ENCODE data around the gene ACOXL.

Gene ACOXL

DNA sequence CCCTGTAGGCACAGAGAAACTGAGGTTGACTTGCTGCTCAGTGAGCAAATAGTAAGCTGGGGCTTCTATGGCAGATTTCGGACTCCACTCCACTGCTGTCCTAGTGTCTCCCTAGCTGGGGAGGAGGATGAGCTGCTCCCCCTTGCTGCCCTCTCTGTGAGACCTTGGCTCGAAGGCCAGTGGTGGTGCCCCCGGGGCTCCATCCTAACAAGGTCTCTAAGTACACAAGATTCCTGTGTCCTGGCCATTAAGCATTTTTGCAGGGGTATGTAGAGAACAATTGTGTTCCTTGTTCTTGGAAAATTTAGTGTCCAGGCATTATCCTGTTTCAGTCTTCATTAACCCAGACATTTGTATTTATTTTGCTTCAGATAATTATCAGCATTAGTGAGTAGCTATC lies 367.0 kb downstream of the ACOXL start:
- no peaks in the 10 kb centered on the region for H3K36me3 ChIP-seq (ENCODE audit: control insufficient read depth in 2 of 2, insufficient read depth in 1 of 2, low read length in 2 of 2)
- TF ChIP-seq ZNF521 (tag by site-specific recombination; IDR thresholded peaks at IDR 0.05) (no peak), ZNF623 (tag by site-specific recombination; IDR thresholded peaks at IDR 0.05) (no peak), ZBTB8A (tag by site-specific recombination; IDR thresholded peaks at IDR 0.05) (no peak), RBAK (tag by site-specific recombination; IDR thresholded peaks at IDR 0.05) (no peak), ZXDB (tag by site-specific recombination; IDR thresholded peaks at IDR 0.05) (no peak), ZNF391 (tag by site-specific recombination; IDR thresholded peaks at IDR 0.05; ENCODE audit: borderline replicate concordance, low read depth) (no peak), ZNF530 (tag by site-specific recombination; IDR thresholded peaks at IDR 0.05; ENCODE audit: low read depth) (no peak), ZNF670 (tag by site-specific recombination; IDR thresholded peaks at IDR 0.05; ENCODE audit: low read depth) (no peak), ZNF596 (tag by site-specific recombination; IDR thresholded peaks at IDR 0.05) (no peak), MZF1 (tag by site-specific recombination; IDR thresholded peaks at IDR 0.05; ENCODE audit: borderline replicate concordance) (no peak), BCL11B (tag by site-specific recombination; IDR thresholded peaks at IDR 0.05; ENCODE audit: low read depth) (no peak), ZNF837 (tag by site-specific recombination; IDR thresholded peaks at IDR 0.05) (no peak), ZIC2 (tag by site-specific recombination; IDR thresholded peaks at IDR 0.05) (no peak), ZNF660 (tag by site-specific recombination; IDR thresholded peaks at IDR 0.05) (no peak)
- TF ChIP-seq, protein P1, sequence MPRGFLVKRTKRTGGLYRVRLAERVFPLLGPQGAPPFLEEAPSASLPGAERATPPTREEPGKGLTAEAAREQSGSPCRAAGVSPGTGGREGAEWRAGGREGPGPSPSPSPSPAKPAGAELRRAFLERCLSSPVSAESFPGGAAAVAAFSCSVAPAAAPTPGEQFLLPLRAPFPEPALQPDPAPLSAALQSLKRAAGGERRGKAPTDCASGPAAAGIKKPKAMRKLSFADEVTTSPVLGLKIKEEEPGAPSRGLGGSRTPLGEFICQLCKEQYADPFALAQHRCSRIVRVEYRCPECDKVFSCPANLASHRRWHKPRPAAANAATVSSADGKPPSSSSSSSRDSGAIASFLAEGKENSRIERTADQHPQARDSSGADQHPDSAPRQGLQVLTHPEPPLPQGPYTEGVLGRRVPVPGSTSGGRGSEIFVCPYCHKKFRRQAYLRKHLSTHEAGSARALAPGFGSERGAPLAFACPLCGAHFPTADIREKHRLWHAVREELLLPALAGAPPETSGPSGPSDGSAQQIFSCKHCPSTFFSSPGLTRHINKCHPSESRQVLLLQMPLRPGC (tag by site-specific recombination; IDR thresholded peaks at IDR 0.05) = no peak
- no peak overlapping the region for H3K4me3 ChIP-seq (ENCODE audit: low read depth, low read length)
- H3K4me1 ChIP-seq (ENCODE audit: control insufficient read depth, insufficient read depth, low read length) = peaks cover 3% of the 10 kb centered on the region; the same call in 1 of the 2 replicates
- POLR2A ChIA-PET = no interaction called here
- no peak overlapping the region for H3K27ac ChIP-seq (ENCODE audit: extremely low read depth, low read depth, low read length)
- no peaks in the 10 kb centered on the region for H3K9me3 ChIP-seq (ENCODE audit: control insufficient read depth, insufficient read depth, low read depth, low read length)
- CTCF ChIA-PET = interaction anchor here (0.7 to 1.0 kb wide), 2 partner anchors 18 to 56 kb away, joined by 3 to 4 read pairs; no protein-coding TSS in a partner anchor

DNA sequence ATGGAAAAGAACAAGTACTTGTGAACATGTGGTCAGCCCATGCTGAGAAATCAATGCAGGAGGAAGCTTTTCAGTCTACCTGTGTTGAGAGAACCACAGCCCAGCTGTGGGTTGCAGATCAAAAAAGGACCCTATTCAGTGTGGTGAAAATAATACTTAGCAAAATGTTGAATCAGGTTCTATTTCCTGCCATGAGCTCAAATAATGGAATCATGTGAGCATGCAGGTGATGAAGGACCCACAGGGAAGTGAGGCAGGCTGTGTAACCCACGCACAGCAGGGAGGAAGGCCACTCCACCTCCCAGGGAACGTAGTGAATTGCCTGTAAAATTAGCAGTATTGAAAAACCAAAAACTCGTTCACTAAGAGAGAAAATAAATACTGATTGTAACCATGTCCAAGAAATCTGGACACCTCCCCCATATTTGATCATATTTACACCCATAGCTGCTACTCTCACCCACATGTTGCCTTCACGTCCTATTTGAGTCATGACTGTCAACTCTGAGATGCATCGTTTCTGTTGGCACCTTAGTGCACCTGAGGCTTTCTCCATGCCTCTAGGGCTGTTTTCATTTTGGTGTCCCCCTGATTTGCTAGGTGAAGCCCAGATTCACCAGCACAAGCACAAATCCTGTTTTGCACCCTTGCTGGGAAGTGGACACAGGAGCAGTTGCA lies 367.9 kb downstream of the ACOXL start:
- no peaks in the 10 kb centered on the region for H3K36me3 ChIP-seq (ENCODE audit: control insufficient read depth in 2 of 2, insufficient read depth in 1 of 2, low read length in 2 of 2)
- no peaks in the 10 kb centered on the region for H3K9me3 ChIP-seq (ENCODE audit: control insufficient read depth, insufficient read depth, low read depth, low read length)
- ChIA-PET POLR2A (no interaction called here), CTCF (interaction anchor here (0.6 to 1.0 kb wide), 3 partner anchors 17 to 599 kb away, joined by 3 to 4 read pairs (median 3); no protein-coding TSS in a partner anchor)
- H3K4me1 ChIP-seq (ENCODE audit: control insufficient read depth, insufficient read depth, low read length) = peaks cover 3% of the 10 kb centered on the region; the same call in 1 of the 2 replicates
- H3K4me3 ChIP-seq (ENCODE audit: low read depth, low read length) = no peak overlapping the region
- no peak overlapping the region for H3K27ac ChIP-seq (ENCODE audit: extremely low read depth, low read depth, low read length)
- TF ChIP-seq ZNF626 (tag by site-specific recombination; IDR thresholded peaks at IDR 0.05) (no peak), ZNF335 (tag by site-specific recombination; conservative IDR thresholded peaks at IDR 0.05) (0 out of 2 replicates have a peak, but pooled peaks have one; percentile 26), GLIS1 (tag by site-specific recombination; IDR thresholded peaks at IDR 0.05) (peak; percentile 39; the same call in 1 of the 2 replicates), ZNF560 (tag by site-specific recombination; IDR thresholded peaks at IDR 0.05; ENCODE audit: borderline replicate concordance) (no peak), ZNF660 (tag by site-specific recombination; IDR thresholded peaks at IDR 0.05) (no peak), YY1 (tag by site-specific recombination; IDR thresholded peaks at IDR 0.05) (no peak), ZIC2 (tag by site-specific recombination; IDR thresholded peaks at IDR 0.05) (peak; percentile 35; the same call in 1 of the 2 replicates), ZNF521 (tag by site-specific recombination; IDR thresholded peaks at IDR 0.05) (no peak), ZNF664 (tag by site-specific recombination; IDR thresholded peaks at IDR 0.05) (no peak), ZFP69B (tag by site-specific recombination; IDR thresholded peaks at IDR 0.05) (no peak), SP7 (tag by site-specific recombination; IDR thresholded peaks at IDR 0.05) (no peak), ZNF114 (tag by site-specific recombination; IDR thresholded peaks at IDR 0.05) (no peak), ZNF561 (tag by site-specific recombination; IDR thresholded peaks at IDR 0.05; ENCODE audit: borderline replicate concordance) (no peak)
- TF ChIP-seq, protein P2, sequence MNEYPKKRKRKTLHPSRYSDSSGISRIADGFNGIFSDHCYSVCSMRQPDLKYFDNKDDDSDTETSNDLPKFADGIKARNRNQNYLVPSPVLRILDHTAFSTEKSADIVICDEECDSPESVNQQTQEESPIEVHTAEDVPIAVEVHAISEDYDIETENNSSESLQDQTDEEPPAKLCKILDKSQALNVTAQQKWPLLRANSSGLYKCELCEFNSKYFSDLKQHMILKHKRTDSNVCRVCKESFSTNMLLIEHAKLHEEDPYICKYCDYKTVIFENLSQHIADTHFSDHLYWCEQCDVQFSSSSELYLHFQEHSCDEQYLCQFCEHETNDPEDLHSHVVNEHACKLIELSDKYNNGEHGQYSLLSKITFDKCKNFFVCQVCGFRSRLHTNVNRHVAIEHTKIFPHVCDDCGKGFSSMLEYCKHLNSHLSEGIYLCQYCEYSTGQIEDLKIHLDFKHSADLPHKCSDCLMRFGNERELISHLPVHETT (tag by site-specific recombination; IDR thresholded peaks at IDR 0.05) = no peak
- TF ChIP-seq, protein P1 (tag by site-specific recombination; IDR thresholded peaks at IDR 0.05) = no peak
- TF ChIP-seq, protein P3, sequence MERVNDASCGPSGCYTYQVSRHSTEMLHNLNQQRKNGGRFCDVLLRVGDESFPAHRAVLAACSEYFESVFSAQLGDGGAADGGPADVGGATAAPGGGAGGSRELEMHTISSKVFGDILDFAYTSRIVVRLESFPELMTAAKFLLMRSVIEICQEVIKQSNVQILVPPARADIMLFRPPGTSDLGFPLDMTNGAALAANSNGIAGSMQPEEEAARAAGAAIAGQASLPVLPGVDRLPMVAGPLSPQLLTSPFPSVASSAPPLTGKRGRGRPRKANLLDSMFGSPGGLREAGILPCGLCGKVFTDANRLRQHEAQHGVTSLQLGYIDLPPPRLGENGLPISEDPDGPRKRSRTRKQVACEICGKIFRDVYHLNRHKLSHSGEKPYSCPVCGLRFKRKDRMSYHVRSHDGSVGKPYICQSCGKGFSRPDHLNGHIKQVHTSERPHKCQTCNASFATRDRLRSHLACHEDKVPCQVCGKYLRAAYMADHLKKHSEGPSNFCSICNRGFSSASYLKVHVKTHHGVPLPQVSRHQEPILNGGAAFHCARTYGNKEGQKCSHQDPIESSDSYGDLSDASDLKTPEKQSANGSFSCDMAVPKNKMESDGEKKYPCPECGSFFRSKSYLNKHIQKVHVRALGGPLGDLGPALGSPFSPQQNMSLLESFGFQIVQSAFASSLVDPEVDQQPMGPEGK (tag by site-specific recombination; IDR thresholded peaks at IDR 0.05) = no peak
- TF ChIP-seq, protein P4, sequence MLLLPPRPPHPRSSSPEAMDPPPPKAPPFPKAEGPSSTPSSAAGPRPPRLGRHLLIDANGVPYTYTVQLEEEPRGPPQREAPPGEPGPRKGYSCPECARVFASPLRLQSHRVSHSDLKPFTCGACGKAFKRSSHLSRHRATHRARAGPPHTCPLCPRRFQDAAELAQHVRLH (tag by site-specific recombination; IDR thresholded peaks at IDR 0.05) = no peak

All from HEK293 (cell line).